Esophagus muscularis mucosa (tissue), 4 donors: ENCODE results near the gene GUCY2D. TPM values are rescaled to one million over a fixed set of nuclear protein-coding genes. Genes with fewer than 3 reads are reported as not detected.

Experiments
- DNase-seq: peaks from one replicate; pipeline ENCODE4 v3.0.0-alpha.2; 2017; ENCODE audit errors: extremely low spot score
- H3K27ac ChIP-seq, 4 donors: fragments of 200-600 bp; sonication (generic); replicated peaks in 1 of 4; 1 replicate in 3 of 4; 2 replicates in 1 of 4; pipeline ENCODE4 v1.5.1; 2016 to 2019; ENCODE audit warnings: mild to moderate bottlenecking in 1 of 4
- H3K27me3 ChIP-seq, 4 donors: fragments of 200-600 bp; sonication (generic); one replicate each; pipeline versions ENCODE4 v1.5.1 to v1.6.0; 2016 to 2019
- H3K36me3 ChIP-seq, 4 donors: fragments of 200-600 bp; sonication (generic); one replicate each; pipeline ENCODE4 v1.5.1; 2016 to 2019
- H3K4me1 ChIP-seq, 4 donors: fragments of 200-600 bp; sonication (generic); one replicate each; pipeline ENCODE4 v1.5.1; 2016 to 2019
- H3K4me3 ChIP-seq, 4 donors: fragments of 200-600 bp; sonication (generic); 1 replicate in 2 of 4; 2 replicates in 2 of 4; pipeline ENCODE4 v1.5.1; 2016 to 2019; ENCODE audit warnings: mild to moderate bottlenecking in 4 of 4, moderate library complexity in 1 of 4
- H3K9me3 ChIP-seq, 4 donors: fragments of 200-600 bp; sonication (generic); 1 replicate in 3 of 4; 2 replicates in 1 of 4; pipeline ENCODE4 v1.5.1; 2016 to 2019
- CTCF ChIP-seq, 3 experiments: fragments of 200-600 bp in 2 of 3; fragments of 450-650 bp in 1 of 3; sonication (generic) in 2 of 3; IDR thresholded peaks; one replicate each; pipeline ENCODE4 v1.5.1; 2017 to 2019; ENCODE audit warnings: antibody characterized with exemption in 3 of 3, mild to moderate bottlenecking in 2 of 3, moderate library complexity in 1 of 3
- EP300 ChIP-seq: sonication (generic); formaldehyde crosslinking; IDR thresholded peaks from one replicate; pipeline ENCODE4 v1.6.1; 2017; ENCODE audit warnings: antibody characterized with exemption
- POLR2A ChIP-seq: fragments of 450-650 bp; IDR thresholded peaks from one replicate; pipeline ENCODE4 v1.6.1; 2017; ENCODE audit warnings: antibody characterized with exemption, moderate library complexity, mild to moderate bottlenecking, low read depth
- POLR2AphosphoS5 ChIP-seq, 2 donors: sonication (generic); formaldehyde crosslinking; IDR thresholded peaks; one replicate each; pipeline ENCODE4 v1.6.1; 2017; ENCODE audit warnings: antibody characterized with exemption in 2 of 2
- WGBS: methylation state at CpG from one replicate; pipeline ENCODE4 v1.1.5; 2018; 5-methylcytosine and 5-hydroxymethylcytosine counted together
- intact Hi-C: fragments of 100-400 bp; cut with DNase I; formaldehyde crosslinking; loops from one replicate; pipeline ENCODE4 v1.15.1; 2023
- total RNA-seq, 4 donors: library from RNA; depleted of rRNA; stranded (reverse); fragments of >200 nt; gene quantifications; one replicate each; pipeline versions ENCODE4 v1.1.0 to v1.2.1, GENCODE V29; 2016

GUCY2D gene
- total RNA-seq, 4 donors from 2014 or later: 1.1 TPM; not detected in 3

- Histone ChIP-seq H3K27me3 (peaks cover under 1 to 36% (median 4%) of the 10 kb centered on the region in 4 donors), H3K36me3 (no peaks in the 10 kb centered on the region), H3K9me3 (no peaks in the 10 kb centered on the region), H3K4me3 (no peak overlapping the region), H3K27ac (no peak overlapping the region), H3K4me1 (peaks cover 0 to 8% (median 6%) of the 10 kb centered on the region in 4 donors)
- no peak for DNase-seq
- intact Hi-C loops: no loop called here
- 92% methylated on average over 7 of the region's 7 CpGs for WGBS
- TF ChIP-seq POLR2AphosphoS5 (IDR thresholded peaks at IDR 0.05): no peak
- TF ChIP-seq EP300: no peak
- TF ChIP-seq POLR2A: no peak
- no peak for TF ChIP-seq CTCF (IDR thresholded peaks at IDR 0.05)
These were observed 51.2 kb downstream of the GUCY2D start for GRCh38 chr17:8053600-8053999.

GRCh38 chr17:8055851-8056231 is 53.4 kb downstream of the GUCY2D start:
- intact Hi-C loops: loop anchor here (5.0 kb wide), 3 partner anchors 64 to 194 kb away; no protein-coding TSS in a partner anchor
- no peak for DNase-seq
- H3K27ac ChIP-seq: no peak overlapping the region

GRCh38 chr17:8056232-8056975 is 54.0 kb downstream of the GUCY2D start:
- Histone ChIP-seq H3K36me3 (no peaks in the 10 kb centered on the region), H3K27me3 (peaks cover 3 to 61% (median 16%) of the 10 kb centered on the region in 4 donors), H3K27ac (no peak overlapping the region), H3K9me3 (no peaks in the 10 kb centered on the region), H3K4me3 (no peak overlapping the region), H3K4me1 (peaks cover 0 to 8% (median 6%) of the 10 kb centered on the region in 4 donors)
- no peak for TF ChIP-seq POLR2A
- TF ChIP-seq POLR2AphosphoS5 (IDR thresholded peaks at IDR 0.05): no peak
- TF ChIP-seq EP300: no peak
- TF ChIP-seq CTCF (IDR thresholded peaks at IDR 0.05): no peak
- DNase-seq: no peak
- WGBS: 55% methylated on average over 14 of the region's 14 CpGs
- intact Hi-C loops: loop anchor here (5.0 kb wide), 3 partner anchors 64 to 194 kb away; no protein-coding TSS in a partner anchor

More at GRCh38 chr17:8055851-8056231, 53.4 kb downstream of the GUCY2D start:
- H3K4me1 ChIP-seq: peaks cover 0 to 8% (median 6%) of the 10 kb centered on the region in 4 donors
- 82% methylated on average over 3 of the region's 3 CpGs for WGBS
- H3K36me3 ChIP-seq: no peaks in the 10 kb centered on the region
- TF ChIP-seq EP300 (no peak), CTCF (IDR thresholded peaks at IDR 0.05) (no peak), POLR2A (no peak), POLR2AphosphoS5 (IDR thresholded peaks at IDR 0.05) (no peak)
- H3K9me3 ChIP-seq: no peaks in the 10 kb centered on the region
- H3K27me3 ChIP-seq: peaks cover 3 to 55% (median 12%) of the 10 kb centered on the region in 4 donors
- H3K4me3 ChIP-seq: no peak overlapping the region

- WGBS: 76% methylated on average over 17 of the region's 17 CpGs
- intact Hi-C loops: loop anchor here (5.0 kb wide), 3 partner anchors 65 to 195 kb away; no protein-coding TSS in a partner anchor
These were observed 54.7 kb downstream of the GUCY2D start for GRCh38 chr17:8056976-8057625.

More at GRCh38 chr17:8056976-8057625, 54.7 kb downstream of the GUCY2D start:
- peaks cover 3 to 68% (median 23%) of the 10 kb centered on the region in 4 donors for H3K27me3 ChIP-seq
- no peaks in the 10 kb centered on the region for H3K36me3 ChIP-seq
- no peak for TF ChIP-seq CTCF (IDR thresholded peaks at IDR 0.05)
- TF ChIP-seq POLR2AphosphoS5 (IDR thresholded peaks at IDR 0.05): no peak
- no peak for TF ChIP-seq POLR2A
- TF ChIP-seq EP300: no peak
- peaks cover under 1 to 11% (median 7%) of the 10 kb centered on the region in 4 donors for H3K4me1 ChIP-seq
- no peak overlapping the region for H3K27ac ChIP-seq
- H3K4me3 ChIP-seq: no peak overlapping the region
- no peaks in the 10 kb centered on the region for H3K9me3 ChIP-seq
- DNase-seq: no peak
